Measurements from ENCODE around the gene CA10. TPM values are rescaled to one million over a fixed set of nuclear protein-coding genes. Genes with fewer than 3 reads are reported as not detected.

The CA10 gene
- total and polyA plus RNA-seq, 2 donors (not counting 1 experiment from before 2014, with no cell fraction given) = not detected

GRCh38 chr17:51662204-51663056, 496.1 kb downstream of the CA10 start:
- DNase-seq (no peak), ATAC-seq (ENCODE audit: low read depth) (no peak)
- no peaks in the 10 kb centered on the region for H3K4me1 ChIP-seq (ENCODE audit: control insufficient read depth in 2 of 2, insufficient read depth in 2 of 2, low read length in 2 of 2)
- no peaks in the 10 kb centered on the region for H3K36me3 ChIP-seq (replicated peaks in 1 of 2; ENCODE audit: control extremely low read depth in 1 of 2, control insufficient read depth in 1 of 2, extremely low read depth in 1 of 2, insufficient read depth in 2 of 2, low read length in 1 of 2)
- no peak for TF ChIP-seq CTCF (IDR thresholded peaks at IDR 0.05)
- TF ChIP-seq EZH2 (IDR thresholded peaks at IDR 0.05; ENCODE audit: borderline replicate concordance, insufficient read depth, low read depth, low read length, poor library complexity, severe bottlenecking) = no peak
- no peaks in the 10 kb centered on the region for H3K9me3 ChIP-seq (ENCODE audit: control extremely low read depth in 1 of 3, control insufficient read depth in 2 of 3, insufficient read depth in 1 of 3, low read length in 2 of 3)
- H3K4me1 Mint-ChIP-seq = no peaks in the 10 kb centered on the region
- H4K20me1 ChIP-seq (ENCODE audit: control insufficient read depth, insufficient read depth, low read length, poor library complexity, severe bottlenecking) = no peaks in the 10 kb centered on the region
- no peak overlapping the region for H3K4me2 ChIP-seq (replicated peaks; ENCODE audit: low read depth, low read length, poor library complexity, severe bottlenecking)
- no peaks in the 10 kb centered on the region for H3K27me3 ChIP-seq (replicated peaks in 1 of 4; ENCODE audit: control extremely low read depth in 1 of 4, control insufficient read depth in 3 of 4, insufficient read depth in 4 of 4, low read length in 3 of 4)
- no peak overlapping the region for H3K4me3 Mint-ChIP-seq
- ChIA-PET POLR2A (no interaction called here), CTCF (no interaction called here)
- H3K9ac ChIP-seq (ENCODE audit: low read length) = no peak overlapping the region
- H3K27me3 Mint-ChIP-seq = no peaks in the 10 kb centered on the region
- H3K4me3 ChIP-seq (ENCODE audit: control extremely low read depth in 1 of 5, extremely low read depth in 1 of 5, insufficient read depth in 1 of 5, low read depth in 2 of 5, low read length in 4 of 5) = no peak overlapping the region
- H2AFZ ChIP-seq (ENCODE audit: insufficient read depth, low read depth, low read length, poor library complexity, severe bottlenecking) = no peak overlapping the region
- no CpG with 5 or more reads among the region's 2 CpGs for WGBS (ENCODE audit: insufficient coverage)
- H3K27ac ChIP-seq (ENCODE audit: low read length in 2 of 2) = no peak overlapping the region
- no peaks in the 10 kb centered on the region for H3K79me2 ChIP-seq (ENCODE audit: control insufficient read depth, insufficient read depth, low read length)
- no peaks in the 10 kb centered on the region for H3K9me3 Mint-ChIP-seq (ENCODE audit: insufficient read depth)
- no peak overlapping the region for H3K27ac Mint-ChIP-seq
- intact Hi-C loops (cut with micrococcal nuclease) = no loop called here

GRCh38 chr17:51661403-51661802, 497.1 kb downstream of the CA10 start:
- Histone ChIP-seq H2AFZ (ENCODE audit: insufficient read depth, low read depth, low read length, poor library complexity, severe bottlenecking) (no peak overlapping the region), H3K9ac (ENCODE audit: low read length) (no peak overlapping the region), H3K27me3 (replicated peaks in 1 of 4; ENCODE audit: control extremely low read depth in 1 of 4, control insufficient read depth in 3 of 4, insufficient read depth in 4 of 4, low read length in 3 of 4) (no peaks in the 10 kb centered on the region), H3K9me3 (ENCODE audit: control extremely low read depth in 1 of 3, control insufficient read depth in 2 of 3, insufficient read depth in 1 of 3, low read length in 2 of 3) (no peaks in the 10 kb centered on the region), H3K4me3 (ENCODE audit: control extremely low read depth in 1 of 5, extremely low read depth in 1 of 5, insufficient read depth in 1 of 5, low read depth in 2 of 5, low read length in 4 of 5) (no peak overlapping the region), H3K79me2 (ENCODE audit: control insufficient read depth, insufficient read depth, low read length) (no peaks in the 10 kb centered on the region), H4K20me1 (ENCODE audit: control insufficient read depth, insufficient read depth, low read length, poor library complexity, severe bottlenecking) (no peaks in the 10 kb centered on the region), H3K4me2 (replicated peaks; ENCODE audit: low read depth, low read length, poor library complexity, severe bottlenecking) (no peak overlapping the region), H3K27ac (ENCODE audit: low read length in 2 of 2) (no peak overlapping the region), H3K36me3 (replicated peaks in 1 of 2; ENCODE audit: control extremely low read depth in 1 of 2, control insufficient read depth in 1 of 2, extremely low read depth in 1 of 2, insufficient read depth in 2 of 2, low read length in 1 of 2) (no peaks in the 10 kb centered on the region), H3K4me1 (ENCODE audit: control insufficient read depth in 2 of 2, insufficient read depth in 2 of 2, low read length in 2 of 2) (no peaks in the 10 kb centered on the region)
- ATAC-seq (ENCODE audit: low read depth) (no peak), DNase-seq (no peak)
- POLR2A ChIA-PET = no interaction called here
- intact Hi-C loops (cut with micrococcal nuclease) = no loop called here
- no peaks in the 10 kb centered on the region for H3K9me3 Mint-ChIP-seq (ENCODE audit: insufficient read depth)
- H3K27me3 Mint-ChIP-seq = no peaks in the 10 kb centered on the region
- 100% methylated on average over 1 of the region's 4 CpGs for WGBS (ENCODE audit: insufficient coverage)
- no peak overlapping the region for H3K27ac Mint-ChIP-seq
- no peaks in the 10 kb centered on the region for H3K4me1 Mint-ChIP-seq
- TF ChIP-seq CTCF (IDR thresholded peaks at IDR 0.05) (no peak), EZH2 (IDR thresholded peaks at IDR 0.05; ENCODE audit: borderline replicate concordance, insufficient read depth, low read depth, low read length, poor library complexity, severe bottlenecking) (no peak)
- CTCF ChIA-PET = no interaction called here
- no peak overlapping the region for H3K4me3 Mint-ChIP-seq
